MG63 (cell line): Measurements from ENCODE around the gene JPH4. TPM values are rescaled to one million over a fixed set of nuclear protein-coding genes. Genes with fewer than 3 reads are reported as not detected.

Experiments used
- DNase-seq: peaks from one replicate; pipeline ENCODE4 v3.0.0-alpha.2; 2020
- H3K27me3 ChIP-seq: fragments of 250-450 bp; sonication (Bioruptor Pico); 2 replicates; pipeline ENCODE4 v1.5.1; 2020; ENCODE audit warnings: mild to moderate bottlenecking, moderate library complexity
- H3K36me3 ChIP-seq: fragments of 250-450 bp; sonication (Bioruptor Pico); 2 replicates; pipeline ENCODE4 v1.5.1; 2020; ENCODE audit warnings: mild to moderate bottlenecking, moderate library complexity
- H3K4me3 ChIP-seq: fragments of 250-450 bp; sonication (Bioruptor Pico); 2 replicates; pipeline ENCODE4 v1.5.1; 2020; ENCODE audit warnings: mild to moderate bottlenecking, moderate library complexity
- H3K9me3 ChIP-seq: fragments of 250-450 bp; sonication (Bioruptor Pico); 2 replicates; pipeline ENCODE4 v1.5.1; 2020; ENCODE audit warnings: mild to moderate bottlenecking, moderate library complexity
- total RNA-seq: library from RNA; depleted of rRNA; stranded (reverse); fragments of >200 nt; shearing (Covaris generic); gene quantifications from 2 replicates; pipeline ENCODE4 v1.2.3, GENCODE V29; 2014; ENCODE audit warnings: low replicate concordance

JPH4 gene
- total RNA-seq, 1 experiment from 2014 or later: not detected

- H3K9me3 ChIP-seq: no peaks in the 10 kb centered on the region
- H3K27me3 ChIP-seq: no peaks in the 10 kb centered on the region
- no peaks in the 10 kb centered on the region for H3K36me3 ChIP-seq
- H3K4me3 ChIP-seq: no peak overlapping the region
- DNase-seq: no peak
Measured at GRCh38 chr14:23571701-23572523, 6.7 kb downstream of the JPH4 start.

- no peak for DNase-seq
- H3K9me3 ChIP-seq: no peaks in the 10 kb centered on the region
- no peaks in the 10 kb centered on the region for H3K27me3 ChIP-seq
- no peak overlapping the region for H3K4me3 ChIP-seq
- no peaks in the 10 kb centered on the region for H3K36me3 ChIP-seq
Measured at GRCh38 chr14:23570806-23571483, 7.6 kb downstream of the JPH4 start.

GRCh38 chr14:23569443-23570151, 9.0 kb downstream of the JPH4 start:
- Histone ChIP-seq H3K4me3 (no peak overlapping the region), H3K36me3 (no peaks in the 10 kb centered on the region), H3K27me3 (no peaks in the 10 kb centered on the region), H3K9me3 (no peaks in the 10 kb centered on the region)
- DNase-seq: no peak

DNA sequence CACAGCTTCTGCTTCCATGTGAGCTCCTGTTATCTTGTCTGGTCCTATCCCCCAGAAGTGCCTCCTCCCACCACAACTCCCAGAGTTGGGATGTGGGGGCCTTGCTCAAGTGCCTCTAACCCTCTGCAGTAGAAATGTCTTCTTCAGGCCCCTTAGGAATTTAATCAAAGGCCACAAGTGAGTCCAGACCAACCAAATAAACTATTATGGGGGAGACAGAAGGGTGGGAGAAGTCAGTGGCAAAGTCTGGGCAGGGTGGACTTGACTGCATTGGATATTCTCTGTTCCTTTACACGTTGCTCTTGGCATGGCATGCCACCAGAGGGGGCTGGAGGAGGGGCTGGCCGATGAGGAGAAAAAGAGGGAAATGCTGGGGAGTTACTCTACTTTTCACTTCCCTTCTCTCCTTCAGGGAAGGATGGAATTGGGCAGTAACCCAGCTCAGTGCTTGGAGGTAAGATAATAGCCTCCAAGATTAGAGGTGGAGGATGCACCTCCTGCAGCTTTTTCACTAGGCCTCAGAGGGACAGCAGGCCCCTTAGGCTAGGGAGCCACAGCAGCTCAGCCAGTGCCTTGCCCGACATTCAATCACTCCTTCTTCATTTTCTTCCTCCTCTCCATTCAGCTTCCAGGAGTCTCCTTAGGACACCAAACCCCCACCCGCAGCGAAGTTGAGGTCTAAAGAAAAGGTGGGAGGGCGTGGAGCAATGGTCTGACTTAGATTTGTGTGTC, 9.8 kb downstream of the JPH4 start:
- Histone ChIP-seq H3K27me3 (no peaks in the 10 kb centered on the region), H3K9me3 (no peaks in the 10 kb centered on the region), H3K4me3 (no peak overlapping the region), H3K36me3 (no peaks in the 10 kb centered on the region)
- no peak for DNase-seq

GRCh38 chr14:23568021-23568599, 10.5 kb downstream of the JPH4 start:
- Histone ChIP-seq H3K4me3 (peak overlapping the region; percentile 39), H3K9me3 (no peaks in the 10 kb centered on the region), H3K27me3 (no peaks in the 10 kb centered on the region), H3K36me3 (no peaks in the 10 kb centered on the region)
- DNase-seq: no peak

DNA sequence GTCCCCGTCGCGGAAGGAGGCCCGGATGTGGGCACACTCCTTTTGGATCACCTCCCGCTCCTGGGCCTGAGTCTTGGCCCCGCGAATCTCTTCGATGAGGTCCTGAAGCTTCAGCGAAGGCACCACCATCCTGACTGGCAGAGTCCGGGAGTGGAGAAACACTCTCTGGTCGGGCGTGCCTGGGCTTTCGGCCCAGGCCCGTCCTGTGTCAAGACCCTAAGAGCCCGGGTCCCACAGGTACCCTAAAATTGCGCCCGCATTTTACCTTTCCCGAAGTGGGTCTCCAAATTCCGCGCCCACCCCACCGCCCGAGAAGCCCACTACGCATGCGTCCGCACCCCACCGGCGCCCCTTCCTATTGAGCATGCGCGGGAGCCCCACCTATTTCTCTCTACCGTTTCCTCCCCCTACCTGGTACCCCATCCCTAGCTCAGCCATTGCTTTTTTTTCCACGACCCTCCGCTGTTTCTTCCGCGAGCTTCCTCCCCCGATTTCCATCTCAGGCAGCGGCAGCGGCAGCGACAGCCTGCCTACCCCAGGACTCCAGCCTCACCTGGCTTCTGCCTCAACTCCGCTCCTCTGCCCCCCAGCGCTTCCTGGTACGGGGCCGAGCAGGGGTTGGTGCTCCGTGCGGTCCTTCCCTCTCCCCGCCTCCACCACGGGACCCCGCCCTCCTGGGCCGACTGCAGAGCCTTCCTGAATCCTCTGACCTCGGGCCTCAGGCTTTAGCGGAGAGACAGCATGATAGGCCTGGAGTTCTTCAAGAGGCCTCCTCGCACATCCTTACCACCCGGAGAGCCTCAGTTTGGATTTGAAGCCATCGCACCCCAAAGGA, 11.2 kb downstream of the JPH4 start, which contains the start of gene AP1G2:
TSS of gene AP1G2 (minus strand) at position 606 of the 835 bp plus-strand sequence. CDS start at position 129, 477 bp downstream.
- peak; percentile 76 for DNase-seq
- peak within 1 kb of the TSS; percentile 39 for H3K4me3 ChIP-seq
- no peaks in the 10 kb centered on the region for H3K27me3 ChIP-seq
- no peaks in the 10 kb centered on the region for H3K9me3 ChIP-seq
- no peaks in the 10 kb centered on the region for H3K36me3 ChIP-seq

DNA sequence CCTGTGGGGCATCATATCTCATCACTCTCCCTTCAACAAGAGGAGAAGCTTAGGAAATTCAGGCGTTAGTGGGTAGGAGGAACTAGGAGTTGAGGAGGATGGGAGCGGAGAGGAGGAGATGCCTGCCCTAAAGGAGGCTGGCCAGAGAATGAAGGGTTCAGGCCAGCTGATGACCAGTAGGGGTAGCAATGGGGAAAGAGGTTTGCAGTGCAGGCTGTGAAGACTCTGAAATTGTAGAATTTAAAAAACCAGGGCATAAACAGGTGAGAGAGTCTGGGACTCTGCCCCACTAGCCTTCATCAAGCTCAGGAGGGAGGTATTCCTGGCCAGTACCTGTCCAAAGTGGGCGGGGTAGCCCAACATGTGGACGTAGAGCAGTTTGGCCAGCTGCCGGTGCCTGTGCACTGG, 11.8 kb downstream of the JPH4 start:
- Histone ChIP-seq H3K36me3 (no peaks in the 10 kb centered on the region), H3K9me3 (no peaks in the 10 kb centered on the region), H3K4me3 (peak overlapping the region; percentile 39), H3K27me3 (no peaks in the 10 kb centered on the region)
- no peak for DNase-seq

DNA sequence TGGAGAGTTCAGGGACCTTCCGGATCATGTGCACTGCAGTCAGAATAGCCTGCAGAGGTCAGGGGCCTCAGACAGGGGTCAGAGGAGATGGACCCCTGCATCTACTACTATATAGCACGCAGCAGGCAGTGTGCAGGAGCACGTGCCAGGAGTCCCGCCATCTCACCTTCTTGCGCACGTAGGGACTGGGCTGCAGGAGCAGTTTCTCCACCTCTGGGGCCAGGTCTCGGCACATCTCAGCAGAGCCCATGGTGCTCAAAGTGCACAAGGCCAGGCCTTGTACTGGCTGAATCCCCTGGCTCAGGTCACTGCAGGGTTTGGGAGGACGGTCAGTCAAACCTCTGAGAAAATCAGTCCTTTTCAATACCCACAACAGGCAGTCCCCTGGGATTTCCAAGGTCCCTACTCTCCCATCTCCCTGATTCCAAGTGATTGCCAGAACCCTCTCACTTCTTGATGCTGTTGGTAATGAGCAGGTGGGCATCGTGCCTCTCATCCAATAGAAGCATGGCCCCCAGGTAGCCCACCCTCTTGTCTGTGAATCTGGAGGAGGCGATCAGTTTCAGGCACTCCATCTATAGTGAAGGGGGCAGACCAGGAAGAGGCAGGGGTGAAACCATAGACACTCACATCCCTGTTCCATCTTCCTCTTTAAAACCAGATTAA, 12.3 kb downstream of the JPH4 start:
- H3K36me3 ChIP-seq: no peaks in the 10 kb centered on the region
- no peaks in the 10 kb centered on the region for H3K9me3 ChIP-seq
- DNase-seq: no peak
- no peak overlapping the region for H3K4me3 ChIP-seq
- no peaks in the 10 kb centered on the region for H3K27me3 ChIP-seq

DNA sequence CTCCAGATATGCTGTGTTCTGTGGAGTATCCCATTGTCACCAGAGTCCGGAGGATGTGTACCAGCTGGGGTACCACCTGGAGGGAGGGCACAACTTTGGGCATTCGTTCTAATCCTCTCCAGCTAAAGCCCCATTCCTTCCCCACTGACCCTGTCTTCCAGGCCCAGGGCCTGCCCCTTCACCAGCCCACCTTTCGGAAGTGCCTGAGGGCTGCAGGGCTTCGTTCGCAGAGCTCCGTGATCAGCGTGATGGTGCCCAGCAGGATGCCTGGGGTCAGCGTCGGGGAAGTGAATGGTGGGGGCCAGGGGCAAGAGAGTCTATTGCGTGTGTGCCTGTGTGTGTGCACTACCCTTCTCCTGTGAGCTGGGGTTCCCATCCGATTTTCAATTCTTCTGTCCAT, 13.0 kb downstream of the JPH4 start:
- H3K4me3 ChIP-seq: no peak overlapping the region
- H3K9me3 ChIP-seq: no peaks in the 10 kb centered on the region
- no peaks in the 10 kb centered on the region for H3K36me3 ChIP-seq
- no peak for DNase-seq
- H3K27me3 ChIP-seq: no peaks in the 10 kb centered on the region

DNA sequence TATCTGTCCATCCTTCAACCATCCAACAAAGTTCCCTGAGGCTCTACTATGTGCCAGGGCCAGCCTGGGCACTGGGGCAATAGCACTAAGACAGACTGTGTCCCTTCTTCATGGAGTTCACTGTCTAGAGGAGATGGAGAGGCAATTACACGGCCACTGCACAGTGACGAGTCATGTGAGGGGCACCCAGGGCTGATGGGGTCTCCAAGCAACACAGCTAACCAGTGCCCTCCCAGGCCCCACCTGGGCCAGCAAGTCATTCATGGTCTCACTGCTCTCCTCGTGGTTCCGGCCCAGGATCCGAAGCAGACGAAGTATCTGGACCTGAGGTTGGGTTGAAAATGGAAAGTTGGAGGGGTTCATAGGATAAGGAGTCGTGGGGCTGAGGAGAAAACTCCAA, 13.7 kb downstream of the JPH4 start:
- DNase-seq: no peak
- H3K9me3 ChIP-seq: no peaks in the 10 kb centered on the region
- H3K4me3 ChIP-seq: no peak overlapping the region
- no peaks in the 10 kb centered on the region for H3K27me3 ChIP-seq
- no peaks in the 10 kb centered on the region for H3K36me3 ChIP-seq

GRCh38 chr14:23564181-23564812, 14.3 kb downstream of the JPH4 start:
- no peak overlapping the region for H3K4me3 ChIP-seq
- DNase-seq: no peak
- no peaks in the 10 kb centered on the region for H3K27me3 ChIP-seq
- H3K36me3 ChIP-seq: no peaks in the 10 kb centered on the region; the same call in 1 of the 2 replicates
- H3K9me3 ChIP-seq: no peaks in the 10 kb centered on the region

GRCh38 chr14:23563473-23564180, 15.0 kb downstream of the JPH4 start:
- no peak for DNase-seq
- Histone ChIP-seq H3K4me3 (no peak overlapping the region), H3K27me3 (no peaks in the 10 kb centered on the region), H3K36me3 (no peaks in the 10 kb centered on the region; the same call in 1 of the 2 replicates), H3K9me3 (no peaks in the 10 kb centered on the region)

DNA sequence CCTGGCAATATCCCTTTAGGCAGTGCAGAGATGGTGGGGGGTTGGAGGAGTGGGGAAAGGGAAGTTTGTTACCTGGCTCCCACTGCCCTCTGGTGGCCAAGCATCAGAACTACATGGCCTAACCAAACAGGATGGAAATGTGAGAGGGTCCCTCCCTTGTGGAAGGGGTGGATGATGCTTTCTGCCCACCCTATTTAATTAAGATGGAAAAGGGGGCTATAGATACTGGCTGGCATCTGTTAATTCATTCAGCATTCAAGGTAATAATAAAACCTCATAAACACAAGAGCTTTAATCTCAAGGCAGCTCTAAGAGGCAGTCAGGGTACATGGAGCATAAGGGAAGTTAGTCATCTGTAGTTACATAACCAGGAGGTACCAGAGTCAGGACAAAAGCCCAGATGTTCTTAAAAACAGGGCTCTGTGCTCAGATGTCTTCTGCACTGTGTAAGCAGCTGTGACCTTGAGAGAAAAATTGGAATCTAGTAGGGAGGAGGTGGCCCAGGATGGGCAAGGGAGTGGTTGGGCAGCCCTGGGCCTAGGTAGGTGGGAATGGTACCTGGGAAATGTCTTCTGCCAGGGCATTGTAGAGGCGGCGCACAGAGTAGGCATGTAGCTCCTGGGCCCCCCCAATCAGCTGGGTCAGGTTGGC, 15.6 kb downstream of the JPH4 start:
- Histone ChIP-seq H3K9me3 (no peaks in the 10 kb centered on the region), H3K4me3 (no peak overlapping the region), H3K27me3 (no peaks in the 10 kb centered on the region), H3K36me3 (no peaks in the 10 kb centered on the region; the same call in 1 of the 2 replicates)
- peak; percentile 20 for DNase-seq
